Prostate gland (tissue), 2 donors: ENCODE results near the gene ZDHHC23.

Experiments used
- CTCF ChIP-seq, 4 experiments: fragments of 200-600 bp in 2 of 4; fragments of 450-650 bp in 2 of 4; sonication (generic) in 2 of 4; IDR thresholded peaks; 1 replicate in 3 of 4; 2 replicates in 1 of 4; pipeline ENCODE4 v1.5.1; 2016 to 2019; ENCODE audit warnings: antibody characterized with exemption in 4 of 4, mild to moderate bottlenecking in 2 of 4, moderate library complexity in 2 of 4
- POLR2A ChIP-seq: fragments of 450-650 bp; IDR thresholded peaks from one replicate; pipeline ENCODE4 v1.6.1; 2016; ENCODE audit warnings: antibody characterized with exemption, mild to moderate bottlenecking
- POLR2AphosphoS5 ChIP-seq: sonication (generic); formaldehyde crosslinking; IDR thresholded peaks from one replicate; pipeline ENCODE4 v1.6.1; 2017; ENCODE audit warnings: antibody characterized with exemption

DNA sequence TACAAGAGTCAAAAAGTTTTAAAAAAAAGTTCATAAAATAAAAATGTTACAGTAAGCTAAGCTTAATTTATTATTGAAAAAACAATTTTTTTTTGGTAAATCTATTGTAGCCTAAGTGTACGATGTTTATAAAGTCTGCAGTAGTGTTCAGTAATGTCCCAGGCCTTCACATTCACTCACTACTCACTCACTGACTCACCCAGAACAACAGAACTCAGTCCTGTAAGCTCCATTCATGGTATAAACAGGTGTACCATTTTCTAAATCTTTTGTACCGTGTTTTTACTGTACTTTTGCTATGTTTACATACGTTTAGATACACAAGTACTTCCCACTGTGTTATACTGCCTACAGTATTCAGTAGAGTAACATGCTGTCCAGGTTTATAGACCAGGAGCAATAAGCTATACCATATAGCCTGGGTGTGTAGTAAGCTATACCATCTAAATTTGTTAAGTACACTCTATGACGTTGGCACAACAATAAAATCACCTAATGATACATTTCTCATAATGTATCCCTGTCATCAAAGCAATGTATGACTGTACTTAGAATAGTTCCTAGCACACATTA, 41.2 kb upstream of the ZDHHC23 start:
- TF ChIP-seq POLR2A, result no peak
- TF ChIP-seq POLR2AphosphoS5, result no peak
- no peak for TF ChIP-seq CTCF (IDR thresholded peaks at IDR 0.05)
